SHP77 (cell line): Measurements from ENCODE around the gene FAM110A.
"Not testable (repeated sequence)": the region's sequence is repeated elsewhere in the genome, so short reads cannot be mapped to it uniquely, and the experiment has no call there.

Source experiments
- DNase-seq, 2 experiments: peaks; one replicate each; lab custom pipeline; 2025; lab: John Stamatoyannopoulos, UW

FAM110A gene

GRCh38 chr20:823574-823902, 10.0 kb upstream of the FAM110A start:
- DNase-seq = no peak

- DNase-seq = no peak
These were observed 9.0 kb upstream of the FAM110A start for GRCh38 chr20:824490-824889.

- DNase-seq = no peak
These were observed 8.6 kb upstream of the FAM110A start for GRCh38 chr20:824916-825315.

- DNase-seq = no peak
These were observed 7.6 kb upstream of the FAM110A start for GRCh38 chr20:825710-826421.

GRCh38 chr20:826695-827323, 6.7 kb upstream of the FAM110A start:
- no peak for DNase-seq

GRCh38 chr20:827981-828380, 5.5 kb upstream of the FAM110A start:
- not testable (repeated sequence) for DNase-seq

- DNase-seq = no peak
These were observed 4.5 kb upstream of the FAM110A start for GRCh38 chr20:828987-829386.

- no peak for DNase-seq
These were observed 4.0 kb upstream of the FAM110A start for GRCh38 chr20:829551-829950.

GRCh38 chr20:830011-830521, 3.4 kb upstream of the FAM110A start:
- DNase-seq = no peak

GRCh38 chr20:831251-831650, 2.3 kb upstream of the FAM110A start:
- DNase-seq = no peak

- DNase-seq = no peak
These were observed 1.6 kb upstream of the FAM110A start for GRCh38 chr20:831956-832355.

- no peak for DNase-seq
These were observed 430 bp upstream of the FAM110A start for GRCh38 chr20:833121-833449.

GRCh38 chr20:834151-834746, 734 bp downstream of the FAM110A start:
- DNase-seq = no peak

- no peak for DNase-seq
These were observed 2.1 kb downstream of the FAM110A start for GRCh38 chr20:835608-836045.

GRCh38 chr20:836190-836589, 2.7 kb downstream of the FAM110A start:
- DNase-seq = no peak

GRCh38 chr20:839015-839414, 5.5 kb downstream of the FAM110A start:
- no peak for DNase-seq

GRCh38 chr20:839626-840025, 6.1 kb downstream of the FAM110A start:
- no peak for DNase-seq

- DNase-seq = no peak
These were observed 7.0 kb downstream of the FAM110A start for GRCh38 chr20:840503-840857.

GRCh38 chr20:840858-841567, 7.5 kb downstream of the FAM110A start:
- DNase-seq = peak in 1 of 2 experiments; percentile 31

GRCh38 chr20:841568-842546, 8.3 kb downstream of the FAM110A start:
- no peak for DNase-seq

- no peak for DNase-seq
These were observed 9.0 kb downstream of the FAM110A start for GRCh38 chr20:842547-842940.

GRCh38 chr20:843912-844311, 10.4 kb downstream of the FAM110A start:
- no peak for DNase-seq
